GM18861 (cell line): Measurements from ENCODE around the gene PKP1.
"Not testable (repeated sequence)": the region's sequence is repeated elsewhere in the genome, so short reads cannot be mapped to it uniquely, and the experiment has no call there.

Experiments
- ATAC-seq: cut with Tn5 transposase; IDR thresholded peaks from one replicate; pipeline ENCODE4 v1.9.1; 2021; ENCODE audit not compliant: unreplicated experiment

Gene PKP1

GRCh38 chr1:201282931-201283829 is at the start of gene PKP1:
Gene PKP1, plus strand, starts transcription at chr1:201283506. Its CDS starts 197 bp downstream, at chr1:201283703.
- ATAC-seq = no peak

GRCh38 chr1:201239646-201240045 is 43.7 kb upstream of the PKP1 start:
- ATAC-seq = not testable (repeated sequence)

- ATAC-seq = no peak
Measured at GRCh38 chr1:201240171-201240570, 43.1 kb upstream of the PKP1 start.

- ATAC-seq = no peak
Measured at GRCh38 chr1:201241736-201242135, 41.6 kb upstream of the PKP1 start.

GRCh38 chr1:201245082-201245481 is 38.2 kb upstream of the PKP1 start:
- ATAC-seq = no peak

- no peak for ATAC-seq
Measured at GRCh38 chr1:201248721-201249559, 34.4 kb upstream of the PKP1 start.

GRCh38 chr1:201250326-201251011 is 32.8 kb upstream of the PKP1 start:
- no peak for ATAC-seq

GRCh38 chr1:201251411-201251810 is 31.9 kb upstream of the PKP1 start:
- no peak for ATAC-seq

GRCh38 chr1:201251851-201252430 is 31.4 kb upstream of the PKP1 start:
- no peak for ATAC-seq

- ATAC-seq = no peak
Measured at GRCh38 chr1:201252944-201253371, 30.3 kb upstream of the PKP1 start.

- ATAC-seq = no peak
Measured at GRCh38 chr1:201253411-201253810, 29.9 kb upstream of the PKP1 start.

- no peak for ATAC-seq
Measured at GRCh38 chr1:201253906-201254624, 29.2 kb upstream of the PKP1 start.

GRCh38 chr1:201254625-201255478 is 28.5 kb upstream of the PKP1 start:
- ATAC-seq = no peak

GRCh38 chr1:201255479-201256362 is 27.6 kb upstream of the PKP1 start:
- no peak for ATAC-seq

GRCh38 chr1:201258132-201258531 is 25.2 kb upstream of the PKP1 start:
- ATAC-seq = not testable (repeated sequence)

GRCh38 chr1:201258763-201259230 is 24.5 kb upstream of the PKP1 start:
- no peak for ATAC-seq

GRCh38 chr1:201259476-201260235 is 23.6 kb upstream of the PKP1 start:
- ATAC-seq = no peak

GRCh38 chr1:201260236-201260590 is 23.1 kb upstream of the PKP1 start:
- no peak for ATAC-seq
